Measurements from ENCODE around the gene SSNA1. TPM values are rescaled to one million over a fixed set of nuclear protein-coding genes. Genes with fewer than 3 reads are reported as not detected.

The SSNA1 gene
- total and polyA plus RNA-seq, 8 donors: 28.1 to 154 (median 122) TPM

DNA sequence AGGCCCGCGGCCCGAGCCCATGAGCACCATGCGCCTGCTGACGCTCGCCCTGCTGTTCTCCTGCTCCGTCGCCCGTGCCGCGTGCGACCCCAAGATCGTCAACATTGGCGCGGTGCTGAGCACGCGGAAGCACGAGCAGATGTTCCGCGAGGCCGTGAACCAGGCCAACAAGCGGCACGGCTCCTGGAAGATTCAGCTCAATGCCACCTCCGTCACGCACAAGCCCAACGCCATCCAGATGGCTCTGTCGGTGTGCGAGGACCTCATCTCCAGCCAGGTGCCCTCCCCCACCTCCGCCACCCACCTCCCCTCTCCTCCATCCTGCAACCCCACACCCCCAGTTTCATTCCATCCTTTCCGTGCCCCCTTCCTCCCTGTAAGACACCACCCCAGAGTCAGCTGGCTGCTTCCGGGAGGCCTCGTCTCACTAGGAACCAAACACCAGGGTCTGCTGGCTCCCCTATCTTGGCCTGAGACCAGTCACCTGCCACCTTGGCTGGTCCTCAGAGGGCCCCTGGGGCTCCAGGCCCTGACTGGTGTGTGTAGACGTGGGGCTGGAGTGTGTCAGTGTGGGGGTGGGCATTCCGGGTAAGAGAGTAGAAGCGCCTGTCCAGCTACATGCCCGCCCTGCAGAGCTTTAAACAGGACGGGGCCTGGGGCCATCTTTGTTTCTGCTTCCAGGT lies 48.9 kb upstream of the SSNA1 start:
- Histone ChIP-seq H3K27ac (no peak overlapping the region), H3K9me3 (no peaks in the 10 kb centered on the region), H3K4me1 (peaks cover 7 to 11% (median 10%) of the 10 kb centered on the region in 4 donors), H3K27me3 (peaks cover 50 to 99% (median 80%) of the 10 kb centered on the region in 3 donors), H3K36me3 (no peaks in the 10 kb centered on the region), H3K4me3 (no peak overlapping the region)
- WGBS, 5 donors: 32 to 50% (median 36%) methylated on average over 22 to 37 of the region's 37 CpGs
- no peak for DNase-seq
- TF ChIP-seq, protein P1, sequence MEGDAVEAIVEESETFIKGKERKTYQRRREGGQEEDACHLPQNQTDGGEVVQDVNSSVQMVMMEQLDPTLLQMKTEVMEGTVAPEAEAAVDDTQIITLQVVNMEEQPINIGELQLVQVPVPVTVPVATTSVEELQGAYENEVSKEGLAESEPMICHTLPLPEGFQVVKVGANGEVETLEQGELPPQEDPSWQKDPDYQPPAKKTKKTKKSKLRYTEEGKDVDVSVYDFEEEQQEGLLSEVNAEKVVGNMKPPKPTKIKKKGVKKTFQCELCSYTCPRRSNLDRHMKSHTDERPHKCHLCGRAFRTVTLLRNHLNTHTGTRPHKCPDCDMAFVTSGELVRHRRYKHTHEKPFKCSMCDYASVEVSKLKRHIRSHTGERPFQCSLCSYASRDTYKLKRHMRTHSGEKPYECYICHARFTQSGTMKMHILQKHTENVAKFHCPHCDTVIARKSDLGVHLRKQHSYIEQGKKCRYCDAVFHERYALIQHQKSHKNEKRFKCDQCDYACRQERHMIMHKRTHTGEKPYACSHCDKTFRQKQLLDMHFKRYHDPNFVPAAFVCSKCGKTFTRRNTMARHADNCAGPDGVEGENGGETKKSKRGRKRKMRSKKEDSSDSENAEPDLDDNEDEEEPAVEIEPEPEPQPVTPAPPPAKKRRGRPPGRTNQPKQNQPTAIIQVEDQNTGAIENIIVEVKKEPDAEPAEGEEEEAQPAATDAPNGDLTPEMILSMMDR (IDR thresholded peaks at IDR 0.05): no peak
- no peak for TF ChIP-seq EP300 (IDR thresholded peaks at IDR 0.05)
- TF ChIP-seq POLR2AphosphoS5 (IDR thresholded peaks at IDR 0.05): no peak
- no peak for TF ChIP-seq POLR2A (IDR thresholded peaks at IDR 0.05)
- intact Hi-C loops (cut with DNase I; ENCODE audit: low total_unique reads): no loop called here

DNA sequence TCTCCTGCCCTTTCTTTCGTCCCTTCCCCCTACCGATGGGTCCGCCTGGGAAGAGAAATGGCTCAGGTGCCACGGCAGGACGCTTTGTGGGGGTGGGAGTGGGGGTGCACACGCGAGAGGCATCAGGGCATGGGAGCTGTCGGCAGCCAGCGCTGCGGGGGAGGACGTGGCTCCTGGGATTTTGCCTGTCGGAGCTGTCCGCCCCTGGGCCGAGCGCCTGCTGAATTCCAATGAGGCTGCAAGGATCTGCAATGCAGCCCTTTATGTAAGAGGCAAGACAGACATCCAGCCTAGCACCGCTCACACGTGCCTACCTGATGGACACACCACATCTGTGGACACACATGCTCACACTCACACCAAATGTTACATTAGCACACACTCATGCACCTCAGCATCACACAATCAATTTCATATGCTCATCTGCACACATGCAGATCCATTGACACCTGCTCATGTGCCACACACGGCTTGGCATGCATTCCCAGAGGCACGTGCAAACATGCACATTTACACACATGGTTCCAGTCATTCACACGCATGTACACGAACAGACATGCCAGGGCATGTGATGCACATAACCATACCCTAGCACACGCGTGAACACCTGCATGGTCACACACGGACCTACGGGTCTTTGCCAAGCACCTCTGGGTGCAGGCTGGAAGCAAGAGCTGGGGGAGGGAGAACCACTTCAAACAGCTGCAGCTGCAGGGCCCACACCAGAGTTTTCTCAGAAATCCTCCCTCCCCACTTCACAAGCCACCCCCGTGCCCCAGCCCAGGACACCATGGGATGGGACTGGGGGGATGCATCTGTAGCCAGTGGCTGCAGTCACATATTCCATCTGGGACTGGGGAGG lies 48.1 kb upstream of the SSNA1 start:
- intact Hi-C loops (cut with DNase I; ENCODE audit: low total_unique reads): no loop called here
- no peak for DNase-seq
- Histone ChIP-seq H3K27ac (no peak overlapping the region), H3K9me3 (no peaks in the 10 kb centered on the region), H3K36me3 (no peaks in the 10 kb centered on the region), H3K4me3 (no peak overlapping the region), H3K27me3 (peaks cover 50 to 94% (median 80%) of the 10 kb centered on the region in 3 donors), H3K4me1 (peaks cover 7 to 11% (median 10%) of the 10 kb centered on the region in 4 donors)
- WGBS, 5 donors: 55 to 63% (median 62%) methylated on average over 24 to 26 of the region's 26 CpGs
- no peak for TF ChIP-seq EP300 (IDR thresholded peaks at IDR 0.05)
- TF ChIP-seq POLR2AphosphoS5 (IDR thresholded peaks at IDR 0.05): no peak
- no peak for TF ChIP-seq POLR2A (IDR thresholded peaks at IDR 0.05)
- TF ChIP-seq, protein P1 (IDR thresholded peaks at IDR 0.05): no peak

DNA sequence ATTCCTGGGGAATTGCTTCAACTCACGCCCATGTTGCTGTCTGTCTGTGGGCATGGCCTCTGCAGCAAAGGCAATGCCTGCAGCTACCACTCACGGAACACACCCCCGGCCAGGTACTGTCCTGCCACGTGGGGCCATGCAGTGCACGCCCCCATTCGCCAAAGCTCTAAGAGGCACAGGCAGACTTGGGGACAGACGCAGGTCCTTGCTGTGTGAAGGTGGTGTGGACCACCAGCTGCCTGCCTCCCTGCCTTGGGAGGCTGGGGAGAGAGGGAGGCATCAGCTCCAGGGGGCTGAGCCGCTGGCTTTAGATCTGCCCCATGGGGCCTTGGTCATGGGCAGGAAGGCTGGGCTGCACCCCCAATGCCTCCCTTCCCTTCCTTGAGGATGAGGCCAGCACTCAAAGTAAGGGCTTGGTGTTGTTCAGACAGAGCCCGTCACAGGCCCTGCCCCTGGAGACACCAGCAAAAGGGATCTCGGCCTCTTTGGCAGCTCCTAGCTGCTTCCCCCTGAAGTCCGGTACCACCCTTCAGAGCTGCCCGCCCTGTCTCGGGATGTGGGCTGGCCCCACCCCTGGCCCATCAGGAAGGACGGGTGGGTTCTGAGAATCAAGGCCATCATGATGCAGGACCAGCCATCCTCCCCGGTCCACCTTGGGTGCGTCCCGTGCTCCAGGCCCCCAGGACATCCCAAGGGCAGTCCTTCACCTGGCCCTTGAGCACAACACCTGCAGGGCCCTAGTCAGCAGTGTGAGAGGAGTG lies 47.2 kb upstream of the SSNA1 start:
- Histone ChIP-seq H3K9me3 (no peaks in the 10 kb centered on the region), H3K36me3 (no peaks in the 10 kb centered on the region), H3K4me1 (peaks cover 7 to 11% (median 10%) of the 10 kb centered on the region in 4 donors), H3K4me3 (no peak overlapping the region), H3K27me3 (peaks cover 47 to 94% (median 82%) of the 10 kb centered on the region in 3 donors), H3K27ac (no peak overlapping the region)
- intact Hi-C loops (cut with DNase I; ENCODE audit: low total_unique reads): no loop called here
- TF ChIP-seq POLR2A (IDR thresholded peaks at IDR 0.05) (no peak), EP300 (IDR thresholded peaks at IDR 0.05) (no peak), POLR2AphosphoS5 (IDR thresholded peaks at IDR 0.05) (no peak)
- TF ChIP-seq, protein P1 (IDR thresholded peaks at IDR 0.05): no peak
- no peak for DNase-seq
- 71 to 82% (median 76%) methylated on average over 12 to 17 of the region's 17 CpGs for WGBS, 5 donors
